ENCODE results near the gene LY6G5C. TPM values are rescaled to one million over a fixed set of nuclear protein-coding genes. Genes with fewer than 3 reads are reported as not detected.

LY6G5C gene
- total RNA-seq, 1 donor from 2014 or later: 2.4 TPM

DNA sequence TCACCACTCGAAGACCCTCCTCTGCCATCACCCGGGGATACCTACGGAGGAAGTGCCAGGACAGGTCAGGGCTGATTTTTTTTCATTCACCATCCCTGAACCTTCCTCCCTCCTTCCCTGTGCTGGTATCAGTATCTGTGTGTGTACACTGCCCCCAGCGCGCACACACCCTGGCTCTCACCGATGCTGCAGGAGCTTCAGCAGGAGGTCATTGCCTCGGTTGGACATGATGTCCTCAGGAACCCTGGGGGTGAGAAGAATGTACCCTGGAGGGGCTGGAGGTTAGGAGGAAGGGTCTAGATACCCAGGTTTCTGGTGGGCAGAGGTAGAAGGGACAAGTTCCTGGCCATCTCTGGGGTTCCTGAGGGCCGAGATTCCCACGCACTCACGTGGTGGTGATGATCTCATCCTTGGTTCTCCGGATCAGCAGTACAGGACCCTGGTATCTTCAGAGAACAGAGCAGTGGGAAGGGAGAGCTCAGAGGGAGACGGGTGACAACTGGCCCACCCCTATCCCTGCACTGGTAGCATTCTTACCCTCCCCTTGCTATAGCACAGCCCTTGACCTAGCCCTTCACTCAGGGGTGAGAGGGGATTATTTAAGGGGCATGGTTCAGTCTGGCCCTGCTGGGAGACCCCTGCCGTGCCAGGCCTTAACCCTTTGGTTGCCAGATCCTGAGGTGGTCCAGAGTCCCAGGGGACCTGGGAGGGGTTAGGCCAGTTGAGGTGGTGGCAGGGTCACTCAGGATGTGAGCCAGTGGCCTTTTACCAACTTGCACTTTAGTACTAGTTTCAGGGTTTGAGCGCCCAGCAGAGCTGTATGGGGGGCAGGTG is 7.2 kb upstream of the LY6G5C start:
- H3K27me3 Mint-ChIP-seq (ENCODE audit: low read depth): no peaks in the 10 kb centered on the region
- TF ChIP-seq, protein P1, sequence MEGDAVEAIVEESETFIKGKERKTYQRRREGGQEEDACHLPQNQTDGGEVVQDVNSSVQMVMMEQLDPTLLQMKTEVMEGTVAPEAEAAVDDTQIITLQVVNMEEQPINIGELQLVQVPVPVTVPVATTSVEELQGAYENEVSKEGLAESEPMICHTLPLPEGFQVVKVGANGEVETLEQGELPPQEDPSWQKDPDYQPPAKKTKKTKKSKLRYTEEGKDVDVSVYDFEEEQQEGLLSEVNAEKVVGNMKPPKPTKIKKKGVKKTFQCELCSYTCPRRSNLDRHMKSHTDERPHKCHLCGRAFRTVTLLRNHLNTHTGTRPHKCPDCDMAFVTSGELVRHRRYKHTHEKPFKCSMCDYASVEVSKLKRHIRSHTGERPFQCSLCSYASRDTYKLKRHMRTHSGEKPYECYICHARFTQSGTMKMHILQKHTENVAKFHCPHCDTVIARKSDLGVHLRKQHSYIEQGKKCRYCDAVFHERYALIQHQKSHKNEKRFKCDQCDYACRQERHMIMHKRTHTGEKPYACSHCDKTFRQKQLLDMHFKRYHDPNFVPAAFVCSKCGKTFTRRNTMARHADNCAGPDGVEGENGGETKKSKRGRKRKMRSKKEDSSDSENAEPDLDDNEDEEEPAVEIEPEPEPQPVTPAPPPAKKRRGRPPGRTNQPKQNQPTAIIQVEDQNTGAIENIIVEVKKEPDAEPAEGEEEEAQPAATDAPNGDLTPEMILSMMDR (IDR thresholded peaks at IDR 0.05): no peak
- no peaks in the 10 kb centered on the region for H3K4me1 Mint-ChIP-seq (ENCODE audit: low read depth)
- no peak overlapping the region for H3K4me3 Mint-ChIP-seq (ENCODE audit: unreplicated experiment)
- H3K9me3 Mint-ChIP-seq (ENCODE audit: low read depth): no peaks in the 10 kb centered on the region
- DNase-seq (ENCODE audit: low spot score): no peak
- H3K36me3 Mint-ChIP-seq (ENCODE audit: low read depth): peaks cover 26% of the 10 kb centered on the region
- no peak overlapping the region for H3K27ac Mint-ChIP-seq (ENCODE audit: unreplicated experiment)

GRCh38 chr6:31687321-31687720 is 6.5 kb upstream of the LY6G5C start:
- TF ChIP-seq, protein P1 (IDR thresholded peaks at IDR 0.05): no peak
- no peak for DNase-seq (ENCODE audit: low spot score)
- H3K27me3 Mint-ChIP-seq (ENCODE audit: low read depth): no peaks in the 10 kb centered on the region
- no peaks in the 10 kb centered on the region for H3K4me1 Mint-ChIP-seq (ENCODE audit: low read depth)
- H3K9me3 Mint-ChIP-seq (ENCODE audit: low read depth): no peaks in the 10 kb centered on the region
- peaks cover 20% of the 10 kb centered on the region for H3K36me3 Mint-ChIP-seq (ENCODE audit: low read depth)
- H3K27ac Mint-ChIP-seq (ENCODE audit: unreplicated experiment): no peak overlapping the region
- no peak overlapping the region for H3K4me3 Mint-ChIP-seq (ENCODE audit: unreplicated experiment)

GRCh38 chr6:31686483-31686882 is 5.6 kb upstream of the LY6G5C start:
- Mint-ChIP-seq H3K27ac (ENCODE audit: unreplicated experiment) (no peak overlapping the region), H3K27me3 (ENCODE audit: low read depth) (no peaks in the 10 kb centered on the region), H3K36me3 (ENCODE audit: low read depth) (peaks cover 19% of the 10 kb centered on the region), H3K4me1 (ENCODE audit: low read depth) (peaks cover 2% of the 10 kb centered on the region), H3K4me3 (ENCODE audit: unreplicated experiment) (no peak overlapping the region), H3K9me3 (ENCODE audit: low read depth) (no peaks in the 10 kb centered on the region)
- TF ChIP-seq, protein P1 (IDR thresholded peaks at IDR 0.05): no peak
- no peak for DNase-seq (ENCODE audit: low spot score)

DNA sequence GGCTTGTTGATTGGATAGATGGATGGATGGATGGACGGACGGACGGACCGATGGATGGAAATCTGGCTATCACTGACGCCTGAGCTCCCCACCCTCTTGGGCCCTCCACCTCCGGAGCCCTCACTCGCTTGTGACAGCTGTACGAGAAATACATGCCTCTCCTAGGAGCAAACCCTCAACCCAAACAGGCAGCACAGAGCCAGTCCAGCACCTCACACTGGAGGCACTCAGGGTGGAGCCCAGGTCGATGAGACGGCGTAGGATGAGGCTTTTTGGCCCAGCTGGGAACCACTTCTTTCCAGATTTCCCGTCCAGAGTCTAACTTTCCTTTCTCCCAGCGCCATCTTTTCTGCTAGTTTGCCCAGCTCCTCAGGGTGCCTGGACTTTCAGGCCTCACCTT is 2.7 kb upstream of the LY6G5C start:
- Mint-ChIP-seq H3K9me3 (ENCODE audit: low read depth) (no peaks in the 10 kb centered on the region), H3K4me1 (ENCODE audit: low read depth) (peaks cover 12% of the 10 kb centered on the region), H3K4me3 (ENCODE audit: unreplicated experiment) (no peak overlapping the region), H3K36me3 (ENCODE audit: low read depth) (peaks cover 12% of the 10 kb centered on the region), H3K27ac (ENCODE audit: unreplicated experiment) (no peak overlapping the region), H3K27me3 (ENCODE audit: low read depth) (no peaks in the 10 kb centered on the region)
- DNase-seq (ENCODE audit: low spot score): no peak
- TF ChIP-seq, protein P1 (IDR thresholded peaks at IDR 0.05): no peak

DNA sequence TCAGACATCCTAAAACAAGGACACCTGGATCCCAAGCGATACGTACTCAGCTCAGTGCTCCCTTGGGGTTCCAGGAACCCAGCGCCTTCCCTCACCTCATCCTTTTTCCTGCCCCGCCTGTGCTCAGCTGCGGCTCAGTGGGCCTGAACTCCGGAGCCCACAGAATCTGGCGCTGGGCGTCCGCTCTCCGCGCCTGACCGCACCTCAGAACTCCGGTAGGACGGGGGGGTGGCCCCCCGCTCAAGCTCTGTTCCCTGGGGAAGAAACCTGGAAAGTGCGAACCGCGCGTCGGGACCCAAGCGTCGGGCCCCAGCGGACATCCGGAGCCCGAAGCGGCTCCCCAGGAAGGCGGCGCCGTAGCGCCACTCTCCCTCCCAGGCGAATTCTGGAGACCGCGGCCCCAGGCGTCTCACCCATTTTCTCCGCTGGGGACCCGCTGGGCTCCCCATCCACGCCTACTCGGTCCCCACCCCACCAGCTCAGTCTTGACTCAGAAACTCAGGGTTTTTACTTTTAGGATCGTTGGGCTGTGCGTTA is 336 bp upstream of the LY6G5C start:
- Mint-ChIP-seq H3K27me3 (ENCODE audit: low read depth) (no peaks in the 10 kb centered on the region), H3K9me3 (ENCODE audit: low read depth) (no peaks in the 10 kb centered on the region), H3K4me3 (ENCODE audit: unreplicated experiment) (peak overlapping the region; percentile 76), H3K4me1 (ENCODE audit: low read depth) (peaks cover 12% of the 10 kb centered on the region), H3K36me3 (ENCODE audit: low read depth) (peaks cover 5% of the 10 kb centered on the region), H3K27ac (ENCODE audit: unreplicated experiment) (peak overlapping the region; percentile 76)
- TF ChIP-seq, protein P1 (IDR thresholded peaks at IDR 0.05): no peak
- DNase-seq (ENCODE audit: low spot score): no peak

Measured in chondrocyte (in vitro differentiated cells).